H1 (cell line): ENCODE results near the gene ATP9B. TPM values are rescaled to one million over a fixed set of nuclear protein-coding genes. Genes with fewer than 3 reads are reported as not detected.

Experiments used
- CTCF ChIA-PET: fragments of 300-600 bp; sonication (Branson Sonifier 250); formaldehyde crosslinking; loops from one replicate; lab custom pipeline; 2021; ENCODE audit not compliant: partially characterized antibody; lab: Charles Lee
- POLR2A ChIA-PET: fragments of 300-600 bp; sonication (Branson Sonifier 250); formaldehyde crosslinking; loops from one replicate; lab custom pipeline; 2021; ENCODE audit warnings: inconsistent platforms; ENCODE audit not compliant: partially characterized antibody; lab: Charles Lee
- DNase-seq, 2 experiments: peaks; one replicate each; pipeline versions ENCODE4 v3.0.0 to v3.0.0-alpha.2; 2010 to 2022; ENCODE audit warnings: low spot score in 2 of 2, low read depth in 1 of 2, mixed read lengths in 1 of 2
- FAIRE-seq: peaks from 2 replicates; lab custom pipeline; 2011; peaks lifted over from hg19 to GRCh38; lab: Jason Lieb, UNC
- H2AFZ ChIP-seq: 2 replicates; pipeline ENCODE4 v1.8.1; 2012; ENCODE audit warnings: low read length, inconsistent platforms
- H2AK5ac ChIP-seq: 2 replicates; pipeline ENCODE4 v1.6.1; 2013; ENCODE audit warnings: low read depth, low read length
- H2BK120ac ChIP-seq: replicated peaks from 2 replicates; pipeline ENCODE3; 2013; ENCODE audit warnings: low read depth, low read length, inconsistent platforms
- H2BK12ac ChIP-seq: 2 replicates; pipeline ENCODE4 v1.6.1; 2013; ENCODE audit warnings: low read depth, low read length
- H2BK15ac ChIP-seq: 2 replicates; pipeline ENCODE4 v1.6.1; 2013; ENCODE audit warnings: low read length
- H2BK20ac ChIP-seq: 2 replicates; pipeline ENCODE4 v1.6.1; 2013; ENCODE audit warnings: low read length
- H2BK5ac ChIP-seq: 2 replicates; pipeline ENCODE4 v1.6.1; 2013; ENCODE audit warnings: low read depth, low read length
- H3K14ac ChIP-seq: 2 replicates; pipeline ENCODE4 v1.6.1; 2013; ENCODE audit warnings: inconsistent platforms; ENCODE audit not compliant: insufficient read length
- H3K18ac ChIP-seq: 2 replicates; pipeline ENCODE4 v1.6.1; 2013; ENCODE audit warnings: low read length; ENCODE audit errors: extremely low read depth
- H3K23ac ChIP-seq: 2 replicates; pipeline ENCODE4 v1.6.1; 2013; ENCODE audit warnings: inconsistent platforms; ENCODE audit not compliant: insufficient read length
- H3K23me2 ChIP-seq: 2 replicates; pipeline ENCODE4 v1.6.1; 2013; ENCODE audit warnings: low read depth, low read length
- H3K27ac ChIP-seq: 2 replicates; pipeline ENCODE4 v1.6.1; 2011; ENCODE audit warnings: low read depth, low read length, inconsistent platforms
- H3K27me3 ChIP-seq, 4 experiments: replicated peaks in 1 of 4; 1 replicate in 1 of 4; 2 replicates in 3 of 4; pipeline versions ENCODE4 v1.6.1 to v1.8.1; 2011 to 2013; ENCODE audit warnings: low read length in 3 of 4, mild to moderate bottlenecking in 3 of 4, inconsistent platforms in 2 of 4, mixed read lengths in 2 of 4, moderate library complexity in 1 of 4; ENCODE audit not compliant: control insufficient read depth in 3 of 4, insufficient read depth in 3 of 4; ENCODE audit errors: extremely low read depth in 1 of 4
- H3K36me3 ChIP-seq, 4 experiments: 2 replicates each; pipeline versions ENCODE4 v1.6.1 to v1.8.1; 2011 to 2013; ENCODE audit warnings: mild to moderate bottlenecking in 4 of 4, low read length in 3 of 4, moderate library complexity in 2 of 4, control low read depth in 1 of 4, inconsistent platforms in 1 of 4; ENCODE audit not compliant: insufficient read depth in 4 of 4, control insufficient read depth in 2 of 4
- H3K4ac ChIP-seq: replicated peaks from 2 replicates; pipeline ENCODE3; 2013; ENCODE audit warnings: low read length, low read depth, mixed read lengths, inconsistent platforms; ENCODE audit not compliant: insufficient read length
- H3K4me1 ChIP-seq, 4 experiments: replicated peaks in 1 of 4; 1 replicate in 1 of 4; 2 replicates in 3 of 4; pipeline versions ENCODE4 v1.6.1 to v1.8.1; 2011 to 2013; ENCODE audit warnings: low read length in 3 of 4, inconsistent platforms in 2 of 4, mixed read lengths in 1 of 4; ENCODE audit not compliant: insufficient read depth in 4 of 4, control insufficient read depth in 3 of 4
- H3K4me2 ChIP-seq, 2 experiments: 2 replicates each; pipeline versions ENCODE4 v1.6.1 to v1.8.1; 2011 to 2013; ENCODE audit warnings: low read depth in 2 of 2, low read length in 2 of 2, control low read depth in 1 of 2, inconsistent platforms in 1 of 2, mild to moderate bottlenecking in 1 of 2; ENCODE audit not compliant: insufficient read depth in 1 of 2
- H3K4me3 ChIP-seq, 4 experiments: fragments of 200-600, 300-600 bp in 1 of 4; sonication (generic), shearing (Covaris generic), sonication (Bioruptor Twin) in 1 of 4; 2 replicates each; pipeline versions ENCODE4 v1.5.1 to v1.8.1; 2011 to 2016; ENCODE audit warnings: low read length in 4 of 4, low read depth in 3 of 4, control low read depth in 2 of 4, inconsistent platforms in 2 of 4, mild to moderate bottlenecking in 2 of 4, mixed read lengths in 1 of 4, moderate library complexity in 1 of 4; ENCODE audit not compliant: insufficient read depth in 2 of 4; ENCODE audit errors: extremely low read depth in 1 of 4
- H3K56ac ChIP-seq: replicated peaks from 2 replicates; pipeline ENCODE3; 2013; ENCODE audit warnings: low read depth, mild to moderate bottlenecking, mixed read lengths, low read length, inconsistent platforms; ENCODE audit not compliant: insufficient read length
- H3K79me1 ChIP-seq: 2 replicates; pipeline ENCODE4 v1.6.1; 2013; ENCODE audit warnings: low read depth, low read length, control low read depth
- H3K79me2 ChIP-seq, 2 experiments: 2 replicates each; pipeline versions ENCODE4 v1.6.1 to v1.8.1; 2012 to 2013; ENCODE audit warnings: low read length in 2 of 2, mild to moderate bottlenecking in 2 of 2, inconsistent platforms in 1 of 2; ENCODE audit not compliant: insufficient read depth in 2 of 2, control insufficient read depth in 1 of 2
- H3K9ac ChIP-seq, 4 experiments: replicated peaks in 1 of 4; 1 replicate in 1 of 4; 2 replicates in 3 of 4; pipeline versions ENCODE4 v1.6.1 to v1.8.1; 2011 to 2013; ENCODE audit warnings: low read depth in 3 of 4, low read length in 3 of 4, control low read depth in 2 of 4, mild to moderate bottlenecking in 2 of 4, moderate library complexity in 2 of 4, inconsistent platforms in 1 of 4; ENCODE audit errors: extremely low read depth in 1 of 4
- H3K9me3 ChIP-seq, 2 experiments: 2 replicates each; pipeline versions ENCODE4 v1.6.1 to v1.8.1; 2012 to 2013; ENCODE audit warnings: mild to moderate bottlenecking in 2 of 2, moderate library complexity in 2 of 2, control low read depth in 1 of 2, inconsistent platforms in 1 of 2, low read depth in 1 of 2, low read length in 1 of 2, mixed read lengths in 1 of 2; ENCODE audit not compliant: insufficient read depth in 2 of 2
- H4K20me1 ChIP-seq, 2 experiments: replicated peaks in 1 of 2; 2 replicates each; pipeline versions ENCODE3 to v1.8.1; 2011 to 2013; ENCODE audit warnings: inconsistent platforms in 2 of 2, low read length in 2 of 2, mild to moderate bottlenecking in 1 of 2; ENCODE audit not compliant: insufficient read depth in 2 of 2, control insufficient read depth in 1 of 2
- H4K5ac ChIP-seq: 2 replicates; pipeline ENCODE4 v1.6.1; 2013; ENCODE audit warnings: low read length, low read depth, mixed read lengths, inconsistent platforms; ENCODE audit not compliant: insufficient read length
- H4K8ac ChIP-seq: 2 replicates; pipeline ENCODE4 v1.8.0; 2013; ENCODE audit warnings: mild to moderate bottlenecking, moderate library complexity, low read length, inconsistent platforms; ENCODE audit not compliant: insufficient read depth; ENCODE audit errors: extremely low read depth
- H4K91ac ChIP-seq: replicated peaks from 2 replicates; pipeline ENCODE3; 2013; ENCODE audit warnings: low read length, mixed read lengths, inconsistent platforms; ENCODE audit not compliant: insufficient read length
- BRCA1 ChIP-seq: IDR thresholded peaks from 2 replicates; pipeline ENCODE4 v1.6.1; 2012; ENCODE audit warnings: low read depth, low read length, improper control_type of control experiment
- CHD1 ChIP-seq: IDR thresholded peaks from 2 replicates; pipeline ENCODE4 v1.6.1; 2012; ENCODE audit warnings: low read depth, low read length, improper control_type of control experiment
- EP300 ChIP-seq, 2 experiments: IDR thresholded peaks; 1 replicate in 1 of 2; 2 replicates in 1 of 2; pipeline ENCODE4 v1.6.1; 2011 to 2012; ENCODE audit warnings: low read depth in 2 of 2, low read length in 2 of 2, mild to moderate bottlenecking in 2 of 2, borderline replicate concordance in 1 of 2, inconsistent platforms in 1 of 2, moderate library complexity in 1 of 2
- EZH2 ChIP-seq: fragments of 200-600 bp; sonication (generic); IDR thresholded peaks from 2 replicates; pipeline ENCODE4 v1.7.1; 2012; ENCODE audit warnings: low read depth, mild to moderate bottlenecking, moderate library complexity, low read length, inconsistent platforms; ENCODE audit not compliant: severe bottlenecking
- FOSL1 ChIP-seq: IDR thresholded peaks from 2 replicates; pipeline ENCODE4 v1.6.1; 2011; ENCODE audit warnings: mild to moderate bottlenecking, low read depth, low read length, moderate library complexity; ENCODE audit not compliant: insufficient read depth
- GABPA ChIP-seq: IDR thresholded peaks from 2 replicates; pipeline ENCODE4 v1.6.1; 2011; ENCODE audit warnings: mild to moderate bottlenecking, low read length, moderate library complexity, borderline replicate concordance; ENCODE audit not compliant: insufficient read depth
- HDAC2 ChIP-seq, 2 experiments: fragments of 300-600 bp in 1 of 2; sonication (generic) in 1 of 2; IDR thresholded peaks; 2 replicates each; pipeline ENCODE4 v1.6.1; 2011 to 2012; ENCODE audit warnings: low read depth in 2 of 2, low read length in 2 of 2, mild to moderate bottlenecking in 2 of 2, moderate library complexity in 2 of 2, borderline replicate concordance in 1 of 2, inconsistent platforms in 1 of 2
- MAFK ChIP-seq: IDR thresholded peaks from 2 replicates; pipeline ENCODE4 v1.6.1; 2012; ENCODE audit warnings: low read depth, mild to moderate bottlenecking, improper control_type of control experiment, low read length
- PHF8 ChIP-seq: fragments of 200-600 bp; sonication (generic); conservative IDR thresholded peaks from 2 replicates; pipeline ENCODE4 v1.7.1; 2012; ENCODE audit warnings: low read depth, mild to moderate bottlenecking, inconsistent platforms, low read length, moderate library complexity
- RBBP5 ChIP-seq: IDR thresholded peaks from 2 replicates; pipeline ENCODE4 v1.7.1; 2012; ENCODE audit warnings: low read depth, mild to moderate bottlenecking, inconsistent platforms, low read length, moderate library complexity, borderline replicate concordance
- SP4 ChIP-seq: IDR thresholded peaks from 2 replicates; pipeline ENCODE4 v1.6.1; 2012; ENCODE audit warnings: low read length, inconsistent platforms
- TEAD4 ChIP-seq: IDR thresholded peaks from 2 replicates; pipeline ENCODE4 v1.6.1; 2012; ENCODE audit warnings: low read depth, low read length, inconsistent platforms, mixed read lengths
- WGBS, 2 experiments: shearing (Covaris generic) in 1 of 2; methylation state at CpG; one replicate each; pipeline versions ENCODE4 v1.1.6 to v1.1.7; 2013 to 2015; ENCODE audit warnings: low lambda C conversion rate in 2 of 2, mixed read lengths in 2 of 2, inconsistent platforms in 1 of 2, low coverage in 1 of 2, missing lambda C conversion rate in 1 of 2; ENCODE audit not compliant: insufficient replicate concordance in 2 of 2, insufficient coverage in 1 of 2, insufficient read length in 1 of 2; ENCODE audit errors: extremely low coverage in 1 of 2, missing lambda C conversion rate in 1 of 2; 5-methylcytosine and 5-hydroxymethylcytosine counted together
- polyA plus RNA-seq, 7 experiments: library from polyadenylated mRNA; depleted of rRNA in 3 of 7; stranded (reverse) in 5 of 7; unstranded in 2 of 7; fragments of >200 nt in 5 of 7; fragments of 200-250 nt in 2 of 7; gene quantifications; 1 replicate in 5 of 7; 2 replicates in 1 of 7; 4 replicates in 1 of 7; pipeline versions ENCODE4 v1.2.1 to v1.2.3, GENCODE V29; 2011 to 2013; ENCODE audit warnings: missing spikeins in 2 of 7, mixed read lengths in 2 of 7
- total RNA-seq: library from RNA; stranded (reverse); fragmentation: NEBNext Ultra II Directional; extraction: Animal tissue kit (Norgen Biotek cat#: 25700); gene quantifications from 2 replicates; pipeline ENCODE4 v1.2.1, GENCODE V29; 2021

ATP9B gene
- total and polyA plus RNA-seq, 2 of the 8 experiments (the other 6 are each of a cell fraction or from before 2014, with no cell fraction given), result 15.1 to 21.7 TPM

- no peak overlapping the region for H2BK12ac ChIP-seq
- no peak overlapping the region for H3K27ac ChIP-seq
- no peak overlapping the region for H3K18ac ChIP-seq
- no peak overlapping the region for H4K91ac ChIP-seq
- H2AFZ ChIP-seq, result no peak overlapping the region
- H2BK15ac ChIP-seq, result no peak overlapping the region
- no peak overlapping the region for H3K9ac ChIP-seq
- H3K14ac ChIP-seq, result no peak overlapping the region
- H2BK5ac ChIP-seq, result no peak overlapping the region
- WGBS, 2 experiments, result 87% methylated on average over 9 of the region's 9 CpGs; no CpG with 5 or more reads in 1 of the 2 experiments
- H2BK120ac ChIP-seq, result no peak overlapping the region
- no peaks in the 10 kb centered on the region for H3K79me2 ChIP-seq
- H3K79me1 ChIP-seq, result no peaks in the 10 kb centered on the region
- FAIRE-seq (no peak), DNase-seq (no peak)
- ChIA-PET CTCF (interaction anchor here (0.6 to 1.1 kb wide), 2 partner anchors 587 to 672 kb away, joined by 3 to 4 read pairs; no protein-coding TSS in a partner anchor), POLR2A (no interaction called here)
- H3K9me3 ChIP-seq, result no peaks in the 10 kb centered on the region
- H3K27me3 ChIP-seq, result no peaks in the 10 kb centered on the region
- H3K4ac ChIP-seq, result no peak overlapping the region
- H3K56ac ChIP-seq, result no peak overlapping the region
- no peaks in the 10 kb centered on the region for H3K23me2 ChIP-seq
- H3K4me2 ChIP-seq, result no peak overlapping the region
- H3K23ac ChIP-seq, result no peak overlapping the region
- H4K5ac ChIP-seq, result no peak overlapping the region
- H3K36me3 ChIP-seq, result no peaks in the 10 kb centered on the region
- no peak overlapping the region for H3K4me3 ChIP-seq
- H4K8ac ChIP-seq, result no peak overlapping the region; the same call in 1 of the 2 replicates
- H2BK20ac ChIP-seq, result no peak overlapping the region
- no peaks in the 10 kb centered on the region for H4K20me1 ChIP-seq
- H2AK5ac ChIP-seq, result no peak overlapping the region
- no peaks in the 10 kb centered on the region for H3K4me1 ChIP-seq
- TF ChIP-seq RBBP5 (no peak), PHF8 (no peak), EZH2 (no peak), SP4 (no peak), FOSL1 (no peak), CHD1 (no peak), EP300 (IDR thresholded peaks at IDR 0.05; ENCODE audit: borderline replicate concordance in 1 of 2, low read depth in 2 of 2, low read length in 2 of 2) (no peak), BRCA1 (no peak), HDAC2 (IDR thresholded peaks at IDR 0.05; ENCODE audit: borderline replicate concordance in 1 of 2, low read depth in 2 of 2, low read length in 2 of 2) (no peak), GABPA (no peak), MAFK (no peak), TEAD4 (no peak)
These were observed 179.4 kb downstream of the ATP9B start for GRCh38 chr18:79248495-79249060.
